ENCODE measurements around the gene SPTB.

Gene SPTB

DNA sequence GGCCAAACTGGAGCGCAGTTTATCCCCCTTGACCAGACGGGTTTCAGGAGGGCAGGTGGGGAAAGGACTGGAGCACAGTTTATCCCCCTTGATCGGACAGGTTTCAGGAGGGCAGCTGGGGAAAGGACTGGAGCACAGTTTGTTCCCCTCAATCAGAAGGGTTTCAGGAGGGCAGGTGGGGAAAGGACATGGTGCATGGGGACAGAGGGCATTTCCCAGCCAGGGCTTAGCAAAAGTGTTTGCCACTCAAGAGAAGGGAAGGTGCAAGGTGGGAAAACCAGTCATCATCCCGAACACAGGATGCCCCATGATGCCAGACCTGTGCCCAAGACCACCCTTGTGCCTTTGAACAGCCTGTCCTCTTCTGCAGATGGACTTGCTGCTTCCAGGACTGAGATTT, 54.7 kb downstream of the SPTB start:
- CTCF ChIA-PET, result interaction anchor here (2.9 kb wide), 2 partner anchors 55 to 65 kb away, joined by 30 to 96 read pairs; partner anchors contain the start of gene SPTB
- no peak for DNase-seq (ENCODE audit: extremely low spot score)
- POLR2A ChIA-PET, result no interaction called here
- no peak for TF ChIP-seq ELF4 (IDR thresholded peaks at IDR 0.05)
- no peak for TF ChIP-seq CTBP1 (IDR thresholded peaks at IDR 0.05; ENCODE audit: borderline replicate concordance)
- TF ChIP-seq SUZ12 (IDR thresholded peaks at IDR 0.05), result no peak

DNA sequence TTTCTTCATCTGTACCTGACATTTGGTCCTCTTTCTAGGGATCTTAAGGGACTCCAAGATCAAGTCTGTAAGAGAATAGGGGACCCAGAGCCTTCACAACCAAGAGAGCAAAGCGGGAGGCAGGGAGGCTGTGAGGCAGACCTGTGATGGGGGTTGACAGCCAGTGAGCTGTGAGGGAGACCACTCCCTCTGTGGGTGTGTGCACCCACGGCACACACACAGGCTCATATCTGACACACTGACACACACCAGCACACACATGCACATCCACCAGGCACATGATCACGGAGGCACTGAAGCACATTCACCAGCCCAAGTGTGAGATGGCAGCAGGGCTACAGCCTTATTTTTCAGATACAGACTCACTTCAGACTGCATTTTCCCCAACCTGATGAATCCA, 55.2 kb downstream of the SPTB start:
- TF ChIP-seq TARDBP (IDR thresholded peaks at IDR 0.05) (no peak), CTBP1 (IDR thresholded peaks at IDR 0.05; ENCODE audit: borderline replicate concordance) (no peak), ELF4 (IDR thresholded peaks at IDR 0.05) (no peak), SUZ12 (IDR thresholded peaks at IDR 0.05) (no peak), FOXM1 (IDR thresholded peaks at IDR 0.05; ENCODE audit: borderline replicate concordance) (no peak), ARNT (IDR thresholded peaks at IDR 0.05) (no peak), FOXK2 (IDR thresholded peaks at IDR 0.05) (no peak), BHLHE40 (IDR thresholded peaks at IDR 0.05; ENCODE audit: borderline replicate concordance) (no peak), FOXA1 (IDR thresholded peaks at IDR 0.05) (no peak), NFRKB (IDR thresholded peaks at IDR 0.05) (no peak), LEF1 (IDR thresholded peaks at IDR 0.05; ENCODE audit: borderline replicate concordance) (no peak), SP1 (IDR thresholded peaks at IDR 0.05) (no peak), ZNF384 (IDR thresholded peaks at IDR 0.05) (no peak)
- TF ChIP-seq, protein P1, sequence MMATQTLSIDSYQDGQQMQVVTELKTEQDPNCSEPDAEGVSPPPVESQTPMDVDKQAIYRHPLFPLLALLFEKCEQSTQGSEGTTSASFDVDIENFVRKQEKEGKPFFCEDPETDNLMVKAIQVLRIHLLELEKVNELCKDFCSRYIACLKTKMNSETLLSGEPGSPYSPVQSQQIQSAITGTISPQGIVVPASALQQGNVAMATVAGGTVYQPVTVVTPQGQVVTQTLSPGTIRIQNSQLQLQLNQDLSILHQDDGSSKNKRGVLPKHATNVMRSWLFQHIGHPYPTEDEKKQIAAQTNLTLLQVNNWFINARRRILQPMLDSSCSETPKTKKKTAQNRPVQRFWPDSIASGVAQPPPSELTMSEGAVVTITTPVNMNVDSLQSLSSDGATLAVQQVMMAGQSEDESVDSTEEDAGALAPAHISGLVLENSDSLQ (IDR thresholded peaks at IDR 0.05), result no peak
- no peak for DNase-seq (ENCODE audit: extremely low spot score)
- ChIA-PET CTCF (interaction anchor here (1.2 to 2.9 kb wide), 7 partner anchors 15 to 141 kb away, joined by 4 to 96 read pairs (median 9); partner anchors contain the start of gene SPTB), POLR2A (interaction anchor here (1.4 kb wide), 1 partner anchor 56 kb away, joined by 7 read pairs; the partner anchor contains the start of gene SPTB)

DNA sequence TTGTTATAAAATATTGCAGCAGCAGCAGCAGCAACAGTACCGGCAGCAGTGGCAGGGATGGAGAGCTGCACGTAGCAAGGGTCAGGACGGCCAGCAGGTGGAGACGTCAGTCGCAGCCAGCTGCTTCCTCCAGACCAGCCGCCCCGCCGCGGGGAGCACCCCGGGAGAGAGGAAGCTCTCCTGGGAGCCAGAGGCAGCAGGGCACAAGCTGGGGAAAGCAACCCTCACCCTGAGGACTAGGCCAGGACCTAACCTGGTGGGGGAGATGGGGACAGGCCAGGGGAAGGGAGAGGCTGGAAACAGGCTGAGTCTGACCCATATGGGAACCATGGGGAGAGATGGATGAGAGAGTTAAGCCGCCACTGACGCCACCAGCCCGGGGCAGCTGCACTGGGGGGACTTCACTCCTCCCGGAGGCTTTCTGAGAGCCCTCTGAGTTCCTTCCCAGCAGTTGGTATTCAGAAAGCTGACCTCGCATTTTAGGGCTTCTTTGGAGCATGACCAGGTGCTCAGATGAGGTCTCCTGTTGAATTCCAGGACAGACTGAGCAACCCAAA, 56.3 kb downstream of the SPTB start:
- no peak for TF ChIP-seq CTBP1 (IDR thresholded peaks at IDR 0.05; ENCODE audit: borderline replicate concordance)
- no peak for TF ChIP-seq ARNT (IDR thresholded peaks at IDR 0.05)
- no peak for TF ChIP-seq FOXM1 (IDR thresholded peaks at IDR 0.05; ENCODE audit: borderline replicate concordance)
- TF ChIP-seq L3MBTL2 (conservative IDR thresholded peaks at IDR 0.05), result no peak
- TF ChIP-seq BHLHE40 (IDR thresholded peaks at IDR 0.05; ENCODE audit: borderline replicate concordance), result no peak
- POLR2A ChIA-PET, result interaction anchor here (1.3 to 1.4 kb wide), 2 partner anchors 57 to 69 kb away, joined by 5 to 7 read pairs; partner anchors contain the start of gene SPTB
- peak; percentile 89 for DNase-seq (ENCODE audit: extremely low spot score)
- CTCF ChIA-PET, result interaction anchor here (0.6 to 2.9 kb wide), 18 partner anchors 8 to 534 kb away, joined by 3 to 96 read pairs (median 4); partner anchors contain the start of gene SPTB

DNA sequence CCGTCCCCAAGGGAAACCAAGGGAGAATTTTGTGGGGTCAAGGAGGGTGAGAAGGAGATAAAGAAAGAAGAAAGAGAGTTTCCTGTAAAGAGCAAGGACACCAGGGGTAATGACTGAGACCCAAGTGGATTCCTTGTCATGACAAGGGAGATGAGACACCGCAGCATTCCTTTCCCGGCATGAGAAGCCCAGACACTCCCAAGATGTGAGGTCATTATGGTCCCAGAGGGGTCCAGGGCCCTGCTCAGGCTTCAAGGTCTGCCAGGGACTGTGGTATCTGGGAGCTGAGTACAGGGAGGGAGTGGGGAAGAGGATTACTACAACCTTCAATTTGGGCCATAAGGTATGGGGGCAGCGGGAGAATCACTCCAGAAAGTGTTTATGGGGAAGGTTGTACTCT, 58.1 kb downstream of the SPTB start:
- TF ChIP-seq LEF1 (IDR thresholded peaks at IDR 0.05; ENCODE audit: borderline replicate concordance), result no peak
- TF ChIP-seq SUZ12 (IDR thresholded peaks at IDR 0.05), result no peak
- TF ChIP-seq FOXA1 (IDR thresholded peaks at IDR 0.05), result no peak
- TF ChIP-seq NFRKB (IDR thresholded peaks at IDR 0.05), result no peak
- TF ChIP-seq BHLHE40 (IDR thresholded peaks at IDR 0.05; ENCODE audit: borderline replicate concordance), result no peak
- no peak for TF ChIP-seq ARNT (IDR thresholded peaks at IDR 0.05)
- no peak for TF ChIP-seq CTBP1 (IDR thresholded peaks at IDR 0.05; ENCODE audit: borderline replicate concordance)
- no peak for TF ChIP-seq FOXK2 (IDR thresholded peaks at IDR 0.05)
- TF ChIP-seq, protein P1 (IDR thresholded peaks at IDR 0.05), result no peak
- TF ChIP-seq TARDBP (IDR thresholded peaks at IDR 0.05), result no peak
- no peak for TF ChIP-seq ZNF384 (IDR thresholded peaks at IDR 0.05)
- no peak for TF ChIP-seq FOXM1 (IDR thresholded peaks at IDR 0.05; ENCODE audit: borderline replicate concordance)
- TF ChIP-seq SP1 (IDR thresholded peaks at IDR 0.05), result no peak
- no peak for TF ChIP-seq L3MBTL2 (conservative IDR thresholded peaks at IDR 0.05)
- TF ChIP-seq HDGF (IDR thresholded peaks at IDR 0.05; ENCODE audit: borderline replicate concordance), result no peak
- TF ChIP-seq ELF4 (IDR thresholded peaks at IDR 0.05), result no peak
- CTCF ChIA-PET, result interaction anchor here (1.4 to 2.0 kb wide), 2 partner anchors 70 to 71 kb away, joined by 5 to 9 read pairs; no protein-coding TSS in a partner anchor
- no peak for DNase-seq (ENCODE audit: extremely low spot score)
- POLR2A ChIA-PET, result no interaction called here

GRCh38 chr14:64818151-64818550, 61.6 kb downstream of the SPTB start:
- no peak for DNase-seq (ENCODE audit: extremely low spot score)
- TF ChIP-seq FOXM1 (IDR thresholded peaks at IDR 0.05; ENCODE audit: borderline replicate concordance), result no peak
- TF ChIP-seq TARDBP (IDR thresholded peaks at IDR 0.05), result no peak
- no peak for TF ChIP-seq SUZ12 (IDR thresholded peaks at IDR 0.05)
- TF ChIP-seq SP1 (IDR thresholded peaks at IDR 0.05), result no peak
- TF ChIP-seq, protein P1 (IDR thresholded peaks at IDR 0.05), result no peak
- no peak for TF ChIP-seq NFRKB (IDR thresholded peaks at IDR 0.05)
- TF ChIP-seq ZNF384 (IDR thresholded peaks at IDR 0.05), result no peak
- no peak for TF ChIP-seq ELF4 (IDR thresholded peaks at IDR 0.05)
- ChIA-PET CTCF (no interaction called here), POLR2A (no interaction called here)

GRCh38 chr14:64817631-64818030, 62.1 kb downstream of the SPTB start:
- POLR2A ChIA-PET, result no interaction called here
- CTCF ChIA-PET, result interaction anchor here (2.5 kb wide), 1 partner anchor 74 kb away, joined by 7 read pairs; no protein-coding TSS in a partner anchor
- no peak for DNase-seq (ENCODE audit: extremely low spot score)
- TF ChIP-seq ARNT (IDR thresholded peaks at IDR 0.05), result no peak
- no peak for TF ChIP-seq HDGF (IDR thresholded peaks at IDR 0.05; ENCODE audit: borderline replicate concordance)
- TF ChIP-seq SUZ12 (IDR thresholded peaks at IDR 0.05), result no peak
- no peak for TF ChIP-seq NFRKB (IDR thresholded peaks at IDR 0.05)
- TF ChIP-seq, protein P1 (IDR thresholded peaks at IDR 0.05), result no peak
